Ovary (tissue), 9 donors: ENCODE data around the gene TEDDM1. TPM values are rescaled to one million over a fixed set of nuclear protein-coding genes. Genes with fewer than 3 reads are reported as not detected.

ENCODE experiments used
- DNase-seq, 5 donors: peaks; one replicate each; pipeline ENCODE4 v3.0.0-alpha.2; 2019 to 2020
- H3K27ac ChIP-seq, 2 donors: fragments of 200-600 bp; one replicate each; pipeline versions ENCODE4 v1.5.1 to v1.8.0; 2019 to 2022
- H3K27me3 ChIP-seq: fragments of 200-600 bp; one replicate; pipeline ENCODE4 v1.8.0; 2022
- H3K36me3 ChIP-seq: fragments of 200-600 bp; sonication (generic); one replicate; pipeline ENCODE4 v1.5.1; 2019
- H3K4me1 ChIP-seq: one replicate; pipeline ENCODE4 v1.8.1; 2013; ENCODE audit warnings: mild to moderate bottlenecking, moderate library complexity; ENCODE audit not compliant: insufficient read depth
- H3K4me3 ChIP-seq: fragments of 200-600 bp; sonication (generic); one replicate; pipeline ENCODE4 v1.5.1; 2017
- H3K9me3 ChIP-seq, 2 donors: fragments of 200-600 bp in 1 of 2; sonication (generic) in 1 of 2; one replicate each; pipeline versions ENCODE4 v1.5.1 to v1.8.1; 2013 to 2019; ENCODE audit warnings: mild to moderate bottlenecking in 1 of 2, moderate library complexity in 1 of 2
- CTCF ChIP-seq, 3 donors: fragments of 450-650 bp in 2 of 3; fragments of 200-600 bp in 1 of 3; IDR thresholded peaks; one replicate each; pipeline versions ENCODE4 v1.5.1 to v1.8.0; 2016 to 2022; ENCODE audit warnings: antibody characterized with exemption in 3 of 3, mild to moderate bottlenecking in 1 of 3
- EP300 ChIP-seq: sonication (generic); formaldehyde crosslinking; IDR thresholded peaks from one replicate; pipeline ENCODE4 v1.6.1; 2017; ENCODE audit warnings: antibody characterized with exemption
- POLR2A ChIP-seq: fragments of 450-650 bp; IDR thresholded peaks from one replicate; pipeline ENCODE4 v1.6.1; 2017; ENCODE audit warnings: antibody characterized with exemption, mild to moderate bottlenecking, moderate library complexity
- WGBS, 3 donors: extraction: QIAGEN DNeasy Blood & Tissue Kit in 1 of 3; methylation state at CpG; one replicate each; pipeline versions ENCODE4 v1.1.5 to v1.1.7; 2013 to 2017; 5-methylcytosine and 5-hydroxymethylcytosine counted together
- intact Hi-C, 4 donors: fragments of 100-400 bp; cut with DNase I; formaldehyde crosslinking; loops; one replicate each; pipeline versions ENCODE4 v1.11.0 to v1.15.1; 2022 to 2023
- polyA plus RNA-seq, 2 donors: library from polyadenylated mRNA; stranded (reverse); fragments of 200-250 nt in 1 of 2; fragments of 350-450 nt in 1 of 2; fragmentation: Illumina TruSeq in 1 of 2; extraction: RNeasy Lipid Tissue Mini Kit (QIAGEN cat#74804) in 1 of 2; gene quantifications; one replicate each; pipeline ENCODE4 v1.2.3, GENCODE V29; 2013 to 2014
- total RNA-seq, 7 donors: library from RNA; depleted of rRNA in 2 of 7; stranded (reverse); fragments of >200 nt in 2 of 7; fragmentation: NEBNext Ultra II Directional in 3 of 7; extraction: Animal tissue kit (Norgen Biotek cat#: 25700) in 3 of 7; gene quantifications; one replicate each; pipeline versions ENCODE4 v1.1.0 to v1.2.4, GENCODE V29; 2016 to 2023
- donor health status: DM: no; HTN: no; CAD: no; lungs with moderate emphysema.
- donor health status: DM: no; HTN: no; CAD: no.
- donor health status: Bipolar disorder and iron deficiency.
- donor health status: DM: yes; HTN: yes; CAD: no.
- donor health status: DM: no; HTN: no; CAD: no.
- donor health status: DM: yes; HTN: yes; CAD: no.

The TEDDM1 gene
- total and polyA plus RNA-seq, 9 donors: 0.58 TPM; not detected in 8

DNA sequence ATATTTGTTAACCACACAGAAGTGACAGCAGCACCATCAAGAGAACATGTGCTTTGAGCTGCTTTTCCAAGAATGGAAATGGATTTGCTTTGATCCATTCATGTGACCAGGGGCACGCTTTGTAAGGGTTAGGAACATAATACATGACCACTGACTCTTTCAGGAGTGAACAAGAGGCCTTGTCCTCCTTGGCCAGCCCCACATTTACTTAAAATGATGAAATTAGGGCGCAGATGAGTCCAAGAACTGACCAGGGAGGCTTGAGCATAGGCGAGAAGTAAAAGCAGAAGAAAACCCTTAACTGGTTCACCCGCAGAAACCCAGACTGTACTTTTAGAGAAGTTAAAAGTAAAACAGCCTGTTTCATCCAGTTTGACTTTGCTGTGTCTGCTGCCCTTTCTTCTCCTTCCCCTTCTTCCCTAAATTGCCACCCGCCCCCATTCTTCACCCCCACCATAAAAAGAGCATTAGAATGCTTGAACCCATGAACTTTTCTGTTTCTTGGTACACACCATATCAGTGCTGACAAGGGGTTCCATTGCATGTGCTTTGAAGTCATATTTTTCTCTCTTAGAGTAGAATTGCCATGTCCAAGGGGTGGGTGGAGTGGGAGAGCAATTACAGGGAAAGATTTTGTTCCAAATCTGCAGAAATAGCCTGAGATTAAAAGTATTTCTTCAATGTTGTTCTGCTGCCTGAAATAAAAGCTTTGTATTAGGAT, 6.3 kb downstream of the TEDDM1 start:
- Histone ChIP-seq H3K27ac (peak overlapping the region in 1 of 2 donors; percentile 53), H3K27me3 (no peaks in the 10 kb centered on the region), H3K9me3 (no peaks in the 10 kb centered on the region), H3K4me1 (peaks cover 4% of the 10 kb centered on the region), H3K36me3 (no peaks in the 10 kb centered on the region), H3K4me3 (no peak overlapping the region)
- DNase-seq: no peak
- WGBS, 3 donors: 44 to 76% (median 63%) methylated on average over 5 of the region's 5 CpGs
- intact Hi-C loops: loop anchor here (2.0 to 10.0 kb wide), 5 partner anchors 187 to 309 kb away; no protein-coding TSS in a partner anchor
- TF ChIP-seq EP300 (no peak), CTCF (IDR thresholded peaks at IDR 0.05) (no peak), POLR2A (no peak)

DNA sequence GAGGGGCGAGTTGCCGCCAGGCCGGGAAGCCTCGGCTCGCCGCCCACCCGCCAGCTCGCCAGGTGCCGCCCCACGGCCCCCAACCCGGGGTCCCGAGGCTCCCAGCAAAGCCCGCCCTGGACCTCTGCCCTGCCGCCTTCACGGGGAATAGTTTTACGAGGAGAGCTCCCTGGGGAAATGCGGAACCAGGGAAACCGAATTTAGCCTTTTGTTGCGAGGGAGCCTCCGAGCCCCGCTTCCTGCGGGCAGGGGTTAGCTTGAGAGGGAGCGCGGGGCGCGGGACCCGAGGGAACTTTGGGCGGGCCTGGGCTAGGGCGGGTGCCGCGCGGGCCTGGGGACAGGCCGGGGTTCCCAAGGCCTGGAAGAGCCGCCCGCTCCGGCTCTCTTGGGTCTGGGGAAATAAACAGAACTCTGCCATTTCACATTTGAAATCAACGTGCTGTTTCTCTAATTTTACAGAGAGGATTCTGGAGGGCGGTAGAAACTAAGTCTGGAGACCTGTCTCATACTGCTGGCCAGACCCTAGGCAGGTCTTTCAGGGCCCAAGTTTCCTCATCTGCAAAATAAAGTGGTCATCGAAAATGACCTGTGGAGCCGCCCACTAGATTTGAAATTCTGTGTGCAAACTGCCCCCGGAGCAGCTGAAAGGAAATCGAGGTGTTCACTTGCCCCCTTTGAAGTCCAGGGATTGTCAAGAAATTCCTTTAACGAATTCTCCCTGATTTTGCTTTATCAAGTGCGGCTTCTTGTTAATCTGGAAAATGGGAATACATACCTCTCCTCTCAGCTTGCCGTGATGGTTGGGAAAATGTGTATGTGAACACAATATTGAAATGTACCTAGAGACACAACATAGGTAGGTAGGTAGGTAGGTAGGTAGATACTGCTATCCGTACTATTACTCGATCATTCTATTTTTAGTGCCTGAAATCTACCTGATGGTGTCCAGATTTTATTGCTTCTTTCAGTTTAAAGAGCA, 8.1 kb downstream of the TEDDM1 start:
- Histone ChIP-seq H3K27me3 (no peaks in the 10 kb centered on the region), H3K4me3 (peak overlapping the region; percentile 88), H3K9me3 (no peaks in the 10 kb centered on the region), H3K4me1 (peaks cover 8% of the 10 kb centered on the region), H3K36me3 (no peaks in the 10 kb centered on the region), H3K27ac (peak overlapping the region; percentile 93 to 95)
- WGBS, 3 donors: 13 to 15% (median 13%) methylated on average over 44 to 47 of the region's 47 CpGs
- DNase-seq: peak in 1 of 5 donors; percentile 35
- no peak for TF ChIP-seq CTCF (IDR thresholded peaks at IDR 0.05)
- no peak for TF ChIP-seq EP300
- no peak for TF ChIP-seq POLR2A
- intact Hi-C loops: loop anchor here in 3 of 4 donors (5.0 to 10.0 kb wide), 3 partner anchors 185 to 308 kb away; no protein-coding TSS in a partner anchor

GRCh38 chr1:182391362-182392049, 9.0 kb downstream of the TEDDM1 start, which contains the start of gene GLUL:
GLUL (minus strand) TSS chr1:182391790; CDS start chr1:182388737, 3,053 bp downstream.
- TF ChIP-seq POLR2A: peak; percentile 99
- no peak for TF ChIP-seq EP300
- TF ChIP-seq CTCF (IDR thresholded peaks at IDR 0.05): peak; percentile 16 to 50 (median 26)
- H3K27me3 ChIP-seq: no peaks in the 10 kb centered on the region
- intact Hi-C loops: loop anchor here (2.0 to 10.0 kb wide), 4 partner anchors 184 to 307 kb away; no protein-coding TSS in a partner anchor
- peak; percentile 97 to 98 (median 97) for DNase-seq
- peaks cover 8% of the 10 kb centered on the region for H3K4me1 ChIP-seq
- 0 to 1% (median 0%) methylated on average over 64 to 70 of the region's 70 CpGs for WGBS, 3 donors
- H3K36me3 ChIP-seq: no peaks in the 10 kb centered on the region
- H3K4me3 ChIP-seq: peak within 1 kb of the TSS; percentile 88
- peak within 1 kb of the TSS; percentile 93 to 95 for H3K27ac ChIP-seq
- H3K9me3 ChIP-seq: no peaks in the 10 kb centered on the region

- intact Hi-C loops: loop anchor here (2.0 to 10.0 kb wide), 4 partner anchors 184 to 306 kb away; no protein-coding TSS in a partner anchor
- Histone ChIP-seq H3K36me3 (no peaks in the 10 kb centered on the region), H3K27ac (peak overlapping the region; percentile 93 to 95), H3K4me3 (peak overlapping the region; percentile 88), H3K9me3 (no peaks in the 10 kb centered on the region), H3K4me1 (peaks cover 7% of the 10 kb centered on the region), H3K27me3 (no peaks in the 10 kb centered on the region)
- 0 to 1% (median 0%) methylated on average over 22 to 35 of the region's 35 CpGs for WGBS, 3 donors
- TF ChIP-seq CTCF (IDR thresholded peaks at IDR 0.05) (no peak), EP300 (no peak)
- no peak for DNase-seq
Measured at GRCh38 chr1:182391028-182391361, 9.5 kb downstream of the TEDDM1 start.
